HG02678 (cell line): Measurements from ENCODE around the gene EPC2.
A peak's percentile ranks its signal among the peaks of the same experiment; 100 is the strongest.
"Not testable (repeated sequence)": the region's sequence is repeated elsewhere in the genome, so short reads cannot be mapped to it uniquely, and the experiment has no call there.

Experiments used
- ATAC-seq: cut with Tn5 transposase; IDR thresholded peaks from one replicate; pipeline ENCODE4 v1.9.1; 2021; ENCODE audit warnings: mild to moderate bottlenecking, moderate library complexity; ENCODE audit not compliant: unreplicated experiment

Gene EPC2

DNA sequence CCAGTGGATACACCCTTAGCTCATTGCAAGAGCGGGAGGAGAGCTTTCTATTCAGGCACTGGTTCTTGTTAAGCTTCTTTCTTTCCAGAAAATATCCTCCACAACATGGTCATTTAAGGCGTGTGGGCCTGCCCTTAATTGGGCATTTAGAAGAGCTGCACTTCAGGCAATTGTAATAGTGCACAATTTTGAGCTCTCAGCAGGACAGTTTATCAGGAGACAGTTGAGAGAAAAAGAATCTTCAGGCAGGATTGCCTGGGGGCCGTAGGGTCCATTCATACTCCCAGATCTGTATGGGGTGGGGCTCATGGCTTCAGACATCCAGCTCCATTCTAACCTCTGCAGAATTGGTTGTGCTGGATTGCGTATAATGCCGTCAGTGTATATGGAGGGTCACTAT, 6.0 kb upstream of the EPC2 start:
- no peak for ATAC-seq

DNA sequence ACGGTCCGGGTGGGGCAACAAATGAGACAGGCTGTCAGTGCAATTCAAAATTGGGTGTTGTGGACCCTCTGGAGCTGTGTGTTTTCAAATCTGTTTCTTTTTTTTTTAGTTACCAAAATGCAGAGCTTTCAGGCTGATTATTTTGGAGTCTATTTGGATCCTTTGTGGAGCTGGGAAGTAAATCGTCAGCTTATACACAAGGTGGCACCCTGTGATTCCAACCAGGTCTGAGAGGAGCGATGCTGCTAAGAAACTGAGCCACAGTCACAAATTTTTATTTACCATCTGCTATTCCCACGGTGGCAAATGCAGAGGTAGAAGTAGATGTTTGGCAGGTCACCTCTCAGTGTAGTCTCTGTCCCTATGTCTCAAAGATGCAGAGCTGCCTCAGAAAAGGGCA, 3.8 kb upstream of the EPC2 start:
- ATAC-seq = no peak

DNA sequence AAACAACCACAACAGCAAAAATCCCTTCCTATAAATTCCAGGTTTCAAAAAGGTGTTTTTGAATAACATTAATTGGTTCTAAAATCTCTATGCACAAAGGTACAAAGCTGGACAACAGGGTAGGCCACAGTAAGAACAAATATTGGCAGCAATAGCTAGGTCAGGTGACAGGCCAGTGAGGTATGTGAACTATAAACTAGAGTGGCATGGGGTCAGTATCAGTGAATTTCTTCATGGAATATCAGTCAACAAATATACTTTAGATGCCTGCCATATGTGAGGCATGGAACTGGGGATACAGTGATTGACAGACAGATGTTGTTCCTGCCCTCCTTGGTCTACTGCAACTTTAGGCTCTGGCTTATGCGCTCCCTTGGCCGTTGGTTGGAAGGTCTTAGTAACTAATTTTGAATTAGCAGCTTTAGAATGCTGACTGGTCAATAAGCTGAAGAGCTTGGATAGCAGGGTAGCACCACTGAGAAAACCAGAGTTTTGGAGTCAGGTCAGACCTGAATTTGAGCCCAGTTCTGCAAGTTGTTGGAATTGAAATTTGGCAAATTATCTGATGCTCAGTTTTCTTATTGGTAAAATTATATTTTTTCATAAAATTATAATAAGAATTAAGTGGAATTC, 2.3 kb upstream of the EPC2 start:
- ATAC-seq = no peak

DNA sequence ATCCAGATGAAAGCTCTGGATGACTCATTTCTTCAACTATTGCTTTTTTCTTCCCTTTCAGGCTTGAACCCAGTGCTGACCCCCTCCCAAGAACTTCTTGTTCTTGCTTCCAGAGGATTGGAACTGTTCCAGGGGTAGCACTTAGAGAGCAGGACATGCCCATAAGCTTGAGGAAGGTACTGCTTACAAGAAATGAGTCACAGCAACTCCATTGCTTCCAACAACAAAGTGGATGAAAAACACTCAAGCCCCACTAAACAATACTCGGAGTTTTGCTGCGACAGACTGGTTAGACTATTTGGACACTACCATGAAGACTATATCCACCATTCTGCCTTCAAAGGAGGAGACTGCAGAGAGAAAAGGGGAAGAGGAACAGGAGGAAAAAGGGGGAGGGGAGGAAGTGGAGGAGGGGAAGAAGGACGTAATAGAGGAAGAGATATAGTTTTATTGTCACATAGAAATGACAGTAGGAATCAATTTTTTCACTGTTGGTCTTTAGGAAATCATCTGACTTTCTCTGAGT, 1.6 kb upstream of the EPC2 start:
- ATAC-seq = no peak

DNA sequence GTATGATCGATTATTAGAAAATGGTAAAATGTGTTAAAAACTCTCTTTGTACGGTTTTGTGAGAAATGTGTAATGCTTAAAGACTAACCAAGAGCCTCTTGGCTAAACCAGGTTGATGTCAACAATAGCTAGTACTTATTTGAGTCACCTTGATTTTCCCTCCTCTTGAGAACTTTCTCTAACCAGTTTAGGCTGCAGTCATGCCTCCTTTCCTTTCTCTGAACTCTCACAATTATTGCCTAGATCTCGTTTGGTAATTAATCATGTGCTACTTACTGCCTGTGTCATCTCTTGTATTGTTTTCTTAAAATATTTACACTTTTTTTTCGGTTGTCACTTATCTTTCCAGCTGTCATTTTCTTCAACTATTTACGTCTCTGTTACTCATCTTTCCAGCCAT, 1.1 kb upstream of the EPC2 start:
- peak; percentile 20 for ATAC-seq

DNA sequence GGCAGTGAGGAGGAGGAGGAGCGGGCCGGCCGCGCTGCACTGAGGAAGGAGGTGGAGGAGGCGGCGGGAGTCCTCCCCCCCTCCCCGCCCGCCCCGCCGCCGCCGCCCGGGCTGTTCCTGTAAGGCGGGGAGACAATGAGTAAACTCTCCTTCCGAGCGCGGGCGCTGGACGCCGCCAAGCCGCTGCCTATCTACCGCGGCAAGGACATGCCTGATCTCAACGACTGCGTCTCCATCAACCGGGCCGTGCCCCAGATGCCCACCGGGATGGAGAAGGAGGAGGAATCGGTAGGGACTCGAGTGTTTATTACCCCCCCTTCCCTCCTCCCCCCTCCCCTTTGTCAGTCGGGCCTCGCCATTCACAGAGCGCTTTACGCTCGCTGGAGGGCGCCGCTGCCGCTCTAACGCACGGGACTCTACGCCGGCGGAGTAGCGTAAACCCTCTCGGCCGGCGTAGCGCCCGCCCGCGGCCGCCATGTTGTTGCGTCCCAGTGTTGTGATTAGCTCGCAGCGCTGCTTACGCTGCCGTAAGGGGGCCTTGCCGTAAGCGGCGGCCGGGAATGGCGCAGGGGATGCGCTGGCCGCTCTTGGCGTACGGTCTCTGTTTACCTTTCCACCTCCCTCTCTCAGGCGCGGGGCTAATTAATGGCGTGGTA, 460 bp downstream of the EPC2 start:
- ATAC-seq = peak; percentile 48

DNA sequence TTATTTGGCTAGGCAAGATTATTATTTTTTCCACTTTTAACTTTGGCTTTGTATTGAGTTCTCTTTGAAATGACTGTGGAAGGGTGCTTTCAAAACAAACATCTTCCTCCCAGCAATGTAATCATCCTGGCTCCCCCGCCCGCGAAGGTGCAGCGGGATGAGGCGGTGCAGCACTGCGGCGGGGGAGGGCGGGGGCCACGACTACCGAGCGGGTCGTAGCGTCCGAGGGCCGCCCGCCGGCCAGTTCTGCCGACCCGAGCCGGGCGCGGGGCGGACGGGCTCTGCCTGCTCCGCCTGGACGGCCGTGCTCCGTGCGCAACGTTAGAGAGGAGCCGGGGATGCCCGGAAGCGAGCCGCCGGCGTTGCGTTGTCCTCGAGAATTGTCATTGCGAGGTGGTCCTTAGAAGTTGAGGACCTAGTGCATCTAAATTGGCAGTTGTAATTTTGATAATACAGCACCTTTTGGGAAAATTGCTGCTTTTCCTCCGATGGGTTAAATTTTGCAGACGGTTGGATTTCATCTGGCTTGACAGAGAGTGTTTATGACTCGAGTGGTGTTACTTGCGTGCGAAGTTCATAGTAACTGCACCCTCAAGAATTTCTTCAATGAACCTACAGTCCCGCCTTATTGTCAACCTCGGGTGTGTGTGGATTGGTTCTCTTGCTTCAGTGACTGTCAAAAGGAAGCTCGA, 1.1 kb downstream of the EPC2 start:
- peak; percentile 41 for ATAC-seq

DNA sequence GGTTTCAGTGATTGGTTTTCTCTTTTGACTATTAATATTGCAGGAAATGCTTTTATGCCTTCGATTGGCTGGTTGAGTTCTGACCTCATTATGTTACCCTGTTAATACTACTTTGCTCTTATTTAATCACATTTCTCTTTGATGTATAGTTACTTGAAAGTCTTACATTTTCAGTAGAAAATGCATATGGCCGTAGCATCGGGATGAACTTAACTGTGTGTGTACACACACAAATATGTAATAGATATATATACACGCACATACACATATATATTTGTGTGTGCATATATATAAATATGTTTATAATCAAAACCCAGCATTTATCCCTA, 1.6 kb downstream of the EPC2 start:
- ATAC-seq = no peak

DNA sequence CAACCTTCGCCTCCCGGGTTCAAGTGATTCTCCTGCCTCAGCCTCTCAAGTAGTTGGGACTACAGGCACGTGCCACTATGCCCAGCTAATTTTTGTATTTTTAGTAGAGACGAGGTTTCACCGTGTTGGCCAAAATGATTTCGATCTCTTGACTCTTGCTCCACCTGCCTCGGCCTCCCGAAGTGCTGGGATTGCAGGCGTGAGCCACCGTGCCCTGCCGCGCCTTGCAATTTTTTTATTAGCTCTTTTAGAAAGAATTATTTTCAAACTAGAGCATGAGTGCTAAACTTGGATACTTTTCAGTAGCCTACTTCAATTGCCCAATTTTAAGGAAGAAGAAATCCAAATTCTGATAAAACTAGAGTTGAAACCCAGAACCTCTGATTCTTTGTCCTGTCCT, 3.2 kb downstream of the EPC2 start:
- ATAC-seq = not testable (repeated sequence)

DNA sequence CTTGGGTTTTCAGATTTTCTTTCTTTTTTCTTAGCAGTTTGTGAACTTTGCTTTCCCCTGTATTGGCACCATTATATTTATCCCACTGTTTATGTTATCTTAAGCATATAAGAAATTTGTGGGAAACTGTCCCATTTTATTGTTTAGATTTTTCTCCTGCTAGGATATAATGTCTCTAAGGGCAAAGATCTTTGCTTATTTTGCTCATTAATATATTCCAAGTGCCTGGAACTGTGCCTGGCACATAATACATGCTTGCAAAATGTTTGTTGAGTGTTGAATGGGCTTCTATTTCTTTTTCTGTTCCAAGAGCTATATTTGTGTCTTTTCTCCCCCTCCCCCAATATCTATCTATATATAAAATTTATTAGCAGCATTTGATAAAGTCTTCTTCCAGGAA, 5.4 kb downstream of the EPC2 start:
- ATAC-seq = no peak

DNA sequence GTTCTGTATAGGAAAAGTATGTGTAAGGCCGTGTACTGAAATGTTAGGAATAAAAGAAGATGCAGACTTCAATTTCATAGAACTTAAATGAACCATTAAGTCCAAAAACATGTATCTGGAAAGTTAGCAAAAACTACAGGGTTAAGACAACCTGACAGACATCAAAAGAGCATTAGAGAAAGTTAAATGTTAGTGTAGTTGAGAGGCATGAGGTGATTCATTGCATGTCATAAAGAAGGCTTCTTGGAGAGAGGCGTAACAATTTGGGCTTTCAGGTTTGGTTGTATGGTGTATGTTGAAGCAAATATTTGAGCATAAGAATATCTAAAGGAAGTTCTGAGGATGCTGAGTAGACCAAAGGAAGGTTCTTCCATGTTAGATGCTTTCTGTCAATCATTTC, 6.3 kb downstream of the EPC2 start:
- no peak for ATAC-seq

DNA sequence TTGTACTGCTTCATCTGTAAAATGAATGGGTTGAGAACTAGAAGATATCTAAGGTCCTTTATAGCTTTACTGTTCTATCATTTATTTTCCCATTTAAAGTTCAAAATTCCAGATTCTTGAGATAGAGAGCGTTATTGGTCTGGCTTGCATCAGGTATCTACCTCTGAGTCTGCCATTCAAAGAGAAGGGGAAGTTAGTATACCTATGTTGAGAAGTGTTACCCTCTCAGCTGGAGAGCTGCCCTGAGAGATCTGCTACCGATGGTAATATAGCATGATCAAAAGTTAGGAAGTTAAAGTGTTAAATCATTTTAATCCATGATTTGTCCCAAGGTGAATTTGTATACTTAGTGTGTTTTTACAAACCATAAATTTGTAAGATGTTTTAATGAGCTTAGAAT, 7.4 kb downstream of the EPC2 start:
- ATAC-seq = no peak

DNA sequence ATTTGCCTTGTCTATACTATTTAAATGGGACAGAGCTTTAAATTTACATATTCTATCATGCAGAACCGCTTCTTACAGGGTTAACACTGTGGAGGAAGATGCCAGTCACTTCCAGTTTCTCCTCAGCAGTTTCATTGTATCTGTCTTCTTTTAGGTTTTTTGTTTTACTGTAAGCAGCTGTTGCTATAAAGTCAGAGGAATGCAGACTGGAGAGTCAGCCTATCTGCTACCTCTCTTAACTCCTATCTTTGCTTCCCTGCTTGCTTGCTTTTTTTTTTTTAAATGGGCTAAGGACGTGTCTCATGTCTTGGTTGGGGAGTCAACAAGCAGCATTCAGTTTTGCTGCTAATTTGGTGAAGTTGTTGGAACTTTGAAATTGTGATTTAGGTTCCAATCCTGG, 8.9 kb downstream of the EPC2 start:
- ATAC-seq = peak; percentile 89

DNA sequence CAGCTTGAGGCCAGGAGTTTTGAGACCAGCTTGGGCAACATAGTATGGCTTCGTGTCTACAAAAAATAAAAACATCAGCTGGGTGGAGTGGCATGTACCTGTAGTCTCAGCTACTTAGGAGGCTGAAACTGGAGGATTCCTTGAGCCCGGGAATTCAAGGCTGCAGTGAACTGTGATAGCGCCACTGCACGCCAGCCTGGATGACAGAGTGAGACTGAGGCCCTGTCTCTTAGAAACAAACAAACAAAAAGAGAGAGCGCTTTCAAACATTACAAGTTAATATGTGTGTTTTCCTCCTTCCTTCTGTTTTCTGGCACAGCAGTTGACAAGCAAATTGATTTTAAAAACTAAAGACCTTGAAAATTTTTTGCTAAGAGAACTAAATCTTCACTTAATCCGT, 9.9 kb downstream of the EPC2 start:
- no peak for ATAC-seq

DNA sequence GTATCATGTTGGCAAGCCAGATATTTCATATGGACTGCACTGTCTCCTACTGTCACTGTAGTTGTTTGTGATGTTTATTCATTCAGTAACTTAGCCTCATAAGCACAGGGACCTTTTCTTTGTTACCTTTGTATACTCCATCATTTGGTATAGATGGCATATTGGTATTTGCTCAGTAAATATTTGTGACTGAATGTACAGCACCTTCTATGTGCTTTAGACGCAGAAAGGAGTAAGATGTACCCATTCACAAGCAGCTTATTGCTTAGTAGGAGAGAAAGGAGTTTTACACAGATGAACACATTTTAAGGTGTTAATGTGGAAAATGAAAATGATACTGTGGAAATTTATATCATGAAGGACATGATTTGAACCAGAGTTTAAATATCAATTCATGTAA, 12.0 kb downstream of the EPC2 start:
- ATAC-seq = no peak

DNA sequence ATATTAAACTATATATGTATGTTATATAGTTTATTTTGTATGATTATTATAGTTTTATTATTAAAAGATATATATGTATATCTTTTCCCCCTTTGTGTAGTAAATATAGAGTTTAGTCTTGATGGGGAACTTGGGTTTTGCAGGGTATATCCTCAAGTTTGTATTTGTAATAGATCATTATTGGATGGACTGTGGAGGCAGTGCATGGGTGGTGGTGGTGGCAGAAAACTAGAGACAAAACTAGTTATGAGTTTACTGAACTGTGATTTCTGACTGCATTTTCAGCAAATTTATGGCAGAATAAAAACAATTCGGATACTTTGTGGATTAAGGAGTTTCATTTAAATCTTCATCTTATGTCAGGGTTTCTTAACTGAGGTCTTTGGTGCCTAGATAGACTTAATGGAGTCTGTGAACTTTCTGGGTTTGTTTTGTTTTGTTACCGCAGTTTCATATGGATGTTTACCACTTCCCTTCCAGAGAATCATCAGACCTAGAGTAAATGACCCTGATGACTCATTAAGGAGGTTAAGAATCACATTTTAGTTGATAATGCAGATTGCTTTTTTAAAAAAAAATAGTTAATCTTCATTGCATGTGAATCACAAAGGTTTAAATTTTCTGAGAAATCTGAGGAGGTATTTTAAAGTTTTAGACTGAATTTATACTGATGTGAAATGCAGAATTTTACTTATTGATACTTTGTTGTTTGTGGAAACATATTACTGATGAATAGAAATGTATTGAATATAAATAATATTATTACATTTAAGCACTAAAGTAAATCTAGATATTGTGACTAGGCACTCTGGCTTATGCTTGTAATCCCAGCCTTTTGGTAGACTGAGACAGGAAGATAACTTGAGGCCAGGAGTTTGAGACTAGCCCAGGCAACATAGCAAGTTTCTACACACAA, 14.5 kb downstream of the EPC2 start:
- ATAC-seq = peak; percentile 83

DNA sequence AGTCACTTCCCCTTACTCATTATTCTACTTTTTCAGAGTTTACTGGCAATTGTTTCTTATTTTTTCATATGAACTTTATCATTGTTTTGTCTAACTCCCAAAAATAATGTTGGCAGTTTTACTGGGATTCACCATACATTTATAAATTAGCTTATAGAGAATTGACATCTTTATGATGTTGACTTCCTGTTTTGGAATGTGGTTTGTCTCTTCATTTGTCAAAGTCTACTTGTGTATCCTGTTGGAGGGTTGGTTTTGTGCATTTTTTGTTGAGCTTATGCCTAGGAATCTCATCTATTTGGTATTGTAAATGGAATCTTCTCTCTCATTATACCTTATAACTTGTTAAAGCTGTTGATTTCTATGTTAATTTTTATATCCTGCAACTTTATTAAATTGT, 16.4 kb downstream of the EPC2 start:
- no peak for ATAC-seq

DNA sequence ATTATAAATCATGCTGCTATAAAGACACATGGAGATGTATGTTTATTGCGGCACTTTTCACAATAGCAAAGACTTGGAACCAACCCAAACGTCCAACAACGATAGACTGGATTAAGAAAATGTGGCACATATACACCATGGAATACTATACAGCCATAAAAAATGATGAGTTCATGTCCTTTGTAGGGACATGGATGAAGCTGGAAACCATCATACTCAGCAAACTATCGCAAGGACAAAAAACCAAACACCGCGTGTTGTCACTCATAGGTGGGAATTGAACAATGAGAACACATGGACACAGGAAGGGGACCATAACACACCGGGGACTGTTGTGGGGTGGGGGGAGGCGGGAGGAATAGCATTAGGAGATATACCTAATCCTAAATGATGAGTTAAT, 17.8 kb downstream of the EPC2 start:
- not testable (repeated sequence) for ATAC-seq

DNA sequence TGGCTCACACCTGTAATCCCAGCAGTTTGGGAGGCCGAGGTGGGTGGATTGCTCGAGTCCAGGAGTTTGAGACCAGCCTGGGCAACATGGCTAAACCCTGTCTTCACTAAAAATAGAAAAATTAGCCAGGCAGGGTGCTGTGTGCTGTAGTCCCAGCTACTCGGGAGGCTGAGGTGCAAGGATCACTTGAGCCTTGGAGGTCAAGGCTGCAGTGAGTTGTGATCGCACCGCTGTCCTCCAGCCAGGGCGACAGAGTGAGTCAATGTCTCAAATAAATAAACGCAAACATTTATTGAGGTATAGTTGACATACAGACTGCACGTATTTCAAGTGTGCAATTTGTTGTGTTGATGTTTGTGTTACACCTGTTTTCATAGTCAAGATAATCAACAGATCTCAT, 19.7 kb downstream of the EPC2 start:
- ATAC-seq = no peak

DNA sequence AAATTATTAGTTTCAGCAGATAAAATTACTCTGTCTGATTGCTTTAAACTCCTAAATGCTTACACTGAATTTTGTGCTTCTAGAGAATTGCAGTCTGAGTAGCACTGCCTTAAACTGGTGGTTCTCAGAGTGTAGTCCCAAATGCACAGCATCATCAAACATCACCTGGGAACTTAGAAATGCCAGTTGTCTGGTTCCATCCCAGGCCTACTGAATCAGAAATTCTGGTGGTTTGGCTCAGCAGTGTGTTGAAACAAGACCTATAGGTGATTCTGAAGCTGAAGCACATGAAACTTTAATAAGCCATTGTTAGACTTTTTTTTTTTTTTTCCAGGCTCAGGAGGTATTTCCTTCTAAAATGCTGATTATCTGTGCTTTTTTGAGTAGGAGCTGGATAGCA, 22.0 kb downstream of the EPC2 start:
- no peak for ATAC-seq

DNA sequence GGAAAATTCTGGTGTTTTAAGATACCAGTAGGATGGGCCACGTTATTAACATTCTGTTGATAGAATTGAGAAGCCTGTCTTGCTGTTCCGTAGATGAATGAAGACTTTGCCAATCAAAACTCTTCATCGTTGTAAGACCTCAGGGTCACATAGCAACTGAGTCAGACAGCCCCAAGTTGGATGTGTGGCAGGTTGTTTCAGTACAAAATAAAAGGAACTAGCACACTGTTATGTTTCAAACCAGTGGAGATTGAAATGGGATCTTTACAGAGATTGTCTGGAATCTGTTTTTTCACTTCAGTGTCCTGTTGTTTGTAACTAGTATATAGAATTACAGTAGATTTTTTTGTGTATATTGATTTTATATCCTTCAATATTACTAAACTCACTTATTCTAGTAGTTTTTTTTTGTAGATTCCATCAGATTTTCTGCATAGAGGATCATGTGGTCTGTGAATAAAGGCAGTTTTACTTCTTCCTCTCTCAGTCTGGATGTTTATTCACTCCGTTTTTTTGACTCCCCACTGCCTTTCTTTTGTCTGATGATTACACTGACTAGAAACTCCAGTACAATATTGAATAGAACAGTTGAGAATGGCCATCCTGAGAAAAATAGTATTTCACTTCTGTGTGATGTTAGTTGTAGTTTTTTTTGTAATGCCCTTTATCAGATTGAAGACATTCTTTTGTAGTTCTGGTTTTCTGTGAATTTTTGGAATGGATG, 22.7 kb downstream of the EPC2 start:
- ATAC-seq = no peak
